Putamen (tissue), 1 donor: ENCODE results near the gene RANBP3.
"Not testable (repeated sequence)": the region's sequence is repeated elsewhere in the genome, so short reads cannot be mapped to it uniquely, and the experiment has no call there.

ENCODE experiments used
- DNase-seq: peaks from one replicate; pipeline ENCODE4 v3.0.0-alpha.2; 2016; ENCODE audit warnings: low spot score

The RANBP3 gene

DNA sequence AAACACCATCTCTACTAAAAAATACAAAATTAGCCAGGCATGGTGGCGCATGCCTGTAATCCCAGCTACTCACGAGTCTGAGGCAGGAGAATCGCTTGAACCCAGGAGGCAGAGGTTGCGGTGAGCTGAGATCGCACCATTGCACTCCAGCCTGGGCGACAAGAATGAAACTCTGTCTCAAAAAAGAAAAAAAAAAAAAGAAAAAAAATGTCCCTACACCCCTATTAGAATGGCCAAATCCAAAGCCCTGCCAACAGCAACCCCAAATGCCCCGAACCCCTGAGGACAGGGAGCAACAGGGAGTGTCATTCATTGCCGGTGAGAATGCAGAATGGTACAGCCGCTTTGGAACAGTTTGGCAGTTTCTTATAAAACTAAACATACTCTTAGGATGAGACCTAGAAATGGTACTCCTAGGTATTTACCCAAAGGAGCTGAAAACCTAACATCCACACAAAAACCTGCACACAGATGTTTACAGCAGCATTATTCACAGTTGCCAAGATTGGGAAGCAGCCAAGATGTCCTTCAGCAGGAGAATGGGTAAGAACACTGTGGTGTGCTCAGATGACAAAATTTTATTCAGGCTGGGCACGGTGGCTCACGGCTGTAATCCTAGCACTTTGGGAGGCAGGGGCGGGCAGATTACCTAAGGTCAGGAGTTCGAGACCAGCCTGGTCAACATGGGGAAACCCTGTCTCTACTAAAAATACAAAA lies 94.6 kb downstream of the RANBP3 start:
- DNase-seq, result not testable (repeated sequence)

GRCh38 chr19:5882421-5882968 lies 95.4 kb downstream of the RANBP3 start:
- DNase-seq, result no peak

DNA sequence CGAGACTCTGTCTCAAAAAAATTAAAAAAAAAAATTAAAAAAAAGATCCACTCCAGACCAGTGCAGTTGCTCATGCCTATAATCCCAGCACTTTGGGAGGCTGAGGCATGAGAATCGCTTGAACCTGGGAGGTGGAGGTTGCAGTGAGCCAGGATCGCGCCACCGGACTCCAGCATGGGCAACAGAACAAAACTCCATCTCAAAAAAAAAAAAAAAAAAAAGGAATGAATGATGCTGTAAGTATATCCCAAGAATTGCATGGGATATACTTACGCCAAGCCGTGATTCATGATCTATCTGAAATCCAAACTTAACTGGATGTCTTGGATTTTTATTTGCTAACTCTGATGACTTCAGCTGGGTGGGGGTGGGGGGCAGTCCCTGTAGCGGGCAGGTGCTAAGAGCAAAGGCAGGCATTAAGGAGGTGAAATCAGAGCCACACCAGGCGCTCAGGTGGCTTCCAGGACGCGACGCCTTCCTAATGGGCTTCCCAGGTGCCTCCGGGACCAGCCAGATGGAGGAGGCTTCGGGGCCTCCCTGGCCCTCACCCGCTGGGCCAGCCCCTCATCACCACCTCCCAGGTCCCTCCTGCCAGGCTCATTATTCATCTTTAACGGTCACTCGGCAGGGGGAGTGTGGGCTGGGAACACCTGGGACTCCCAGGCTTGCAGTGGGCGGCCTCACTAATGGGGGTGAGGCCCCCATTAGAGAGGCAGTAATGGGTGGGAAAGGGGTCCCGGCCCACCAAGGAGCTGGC lies 96.2 kb downstream of the RANBP3 start:
- DNase-seq, result no peak

DNA sequence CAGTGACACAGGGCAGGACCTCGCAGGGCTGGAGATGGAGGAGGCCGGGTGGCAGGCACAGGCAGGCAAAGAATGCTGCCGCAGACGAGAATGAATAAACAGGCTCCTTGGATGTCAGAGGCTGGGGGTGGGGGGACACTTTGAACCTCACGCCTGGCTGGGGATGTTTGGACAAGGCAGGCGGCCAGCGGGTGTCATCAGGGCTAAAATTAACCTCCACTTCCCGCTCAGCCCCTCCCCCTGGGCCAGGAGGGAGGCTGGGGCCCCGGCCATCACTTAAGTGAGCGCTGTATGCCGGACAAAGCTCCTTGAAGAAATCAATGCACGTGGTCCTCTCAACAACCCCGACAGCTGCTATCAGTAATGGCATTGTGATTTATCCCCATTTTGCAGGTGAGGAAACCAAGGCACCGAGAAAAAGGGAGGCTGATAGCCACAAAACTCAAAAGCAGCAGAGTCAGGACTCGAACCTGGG lies 97.3 kb downstream of the RANBP3 start:
- DNase-seq, result no peak

DNA sequence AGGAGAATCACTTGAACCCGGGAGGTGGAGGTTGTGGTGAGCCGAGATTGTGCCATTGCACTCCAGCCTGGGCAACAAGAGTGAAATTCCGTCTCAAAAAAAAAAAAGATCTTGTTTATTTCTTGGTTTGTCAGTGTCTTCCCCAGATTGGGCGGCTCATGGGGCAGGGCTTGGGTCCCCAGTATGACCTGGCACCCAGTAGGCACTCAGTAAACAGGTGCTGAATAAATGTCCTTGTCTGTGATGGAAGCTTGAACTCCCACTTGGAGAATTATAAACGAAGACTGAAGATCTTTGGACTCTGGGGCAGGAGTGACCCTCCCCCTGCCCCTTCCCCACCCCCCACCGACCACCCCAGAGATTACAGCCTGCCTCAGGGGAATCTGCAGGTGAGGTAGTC lies 97.7 kb downstream of the RANBP3 start:
- no peak for DNase-seq

GRCh38 chr19:5877882-5878281 lies 100.1 kb downstream of the RANBP3 start:
- no peak for DNase-seq

DNA sequence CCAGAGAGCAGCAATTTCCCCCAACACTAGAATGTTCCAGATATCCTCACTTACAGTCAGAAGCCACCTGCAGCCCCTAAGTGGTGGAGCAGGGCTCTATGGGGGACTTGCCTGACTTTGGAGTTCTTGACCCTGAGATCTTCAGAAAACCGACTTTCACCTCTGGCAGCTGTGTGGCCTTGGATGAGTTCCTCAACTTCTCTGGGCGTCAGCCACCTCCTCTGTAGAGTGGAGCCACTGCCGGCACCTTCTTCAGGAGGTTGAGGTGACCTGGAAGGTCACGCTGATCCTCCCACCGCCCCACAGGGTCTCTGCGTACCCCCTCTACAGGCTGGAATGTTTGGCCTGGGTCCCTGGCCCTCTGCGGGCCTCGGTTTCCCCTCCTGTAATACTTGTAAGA lies 100.5 kb downstream of the RANBP3 start:
- DNase-seq, result no peak

DNA sequence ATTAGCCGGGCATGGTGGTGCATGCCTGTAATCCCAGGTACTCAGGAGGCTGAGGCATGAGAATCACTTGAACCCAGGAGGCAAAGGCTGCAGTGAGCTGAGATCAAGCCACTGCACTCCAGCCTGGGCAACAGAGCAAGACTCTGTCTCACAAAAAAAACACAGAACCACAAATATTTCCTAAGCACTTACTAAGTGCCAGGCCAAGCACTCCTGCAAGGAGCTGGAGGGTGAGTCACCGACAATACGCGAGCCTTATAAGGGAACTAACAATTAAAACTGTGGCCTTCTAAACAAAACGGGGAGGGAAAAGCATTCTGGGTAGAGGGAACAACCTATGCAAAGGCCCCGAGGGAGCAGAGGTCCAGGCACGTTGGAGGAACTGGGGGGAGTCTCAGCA lies 103.4 kb downstream of the RANBP3 start:
- not testable (repeated sequence) for DNase-seq

DNA sequence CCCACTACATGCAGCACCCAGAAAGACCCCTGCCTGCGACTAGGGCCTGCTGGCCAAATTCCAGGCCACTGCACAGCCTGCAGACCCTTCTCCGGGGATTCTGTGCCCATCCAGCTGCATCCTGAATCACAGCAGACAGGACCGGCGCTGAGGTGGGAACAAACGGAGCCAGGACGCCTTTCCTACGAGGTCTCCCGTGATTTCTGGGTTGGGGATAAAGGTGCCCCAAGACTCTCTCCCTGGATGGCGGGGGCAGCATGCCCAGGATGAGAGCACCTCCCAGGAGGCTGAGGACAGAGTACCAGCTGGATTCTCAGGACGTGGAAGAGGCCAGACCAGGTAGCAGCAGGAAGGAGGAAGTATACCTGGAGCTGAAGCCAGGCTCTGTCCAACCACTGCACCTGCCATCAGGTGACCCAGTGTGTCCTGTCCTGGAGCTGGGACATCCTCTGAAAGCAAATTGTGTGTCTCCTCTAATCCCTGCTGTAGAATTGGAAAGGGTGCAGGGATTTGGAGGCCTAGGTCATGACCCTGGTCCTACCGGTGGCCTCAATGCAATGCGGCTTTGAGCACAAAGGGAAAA lies 104.2 kb downstream of the RANBP3 start:
- DNase-seq, result no peak

DNA sequence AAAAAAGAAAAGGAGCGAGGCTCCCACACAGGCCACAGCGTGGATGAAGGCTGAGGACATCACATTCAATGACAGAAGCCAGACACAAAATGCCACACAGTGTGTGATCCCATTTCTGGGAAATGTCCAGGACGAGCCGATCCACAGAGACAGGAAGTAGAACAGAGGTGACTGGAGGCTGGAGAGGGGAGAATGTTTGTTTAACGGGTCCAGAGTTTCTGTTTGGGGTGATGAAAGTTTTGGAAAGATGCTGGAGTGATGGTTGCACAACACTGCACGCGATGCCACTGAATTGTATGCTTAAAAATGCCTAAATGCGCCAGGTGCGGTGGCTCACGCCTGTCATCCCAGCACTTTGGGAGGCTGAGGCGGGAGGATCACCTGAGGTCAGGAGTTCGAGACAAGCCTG lies 107.0 kb downstream of the RANBP3 start:
- DNase-seq, result no peak

GRCh38 chr19:5867201-5868136 lies 110.5 kb downstream of the RANBP3 start:
- no peak for DNase-seq
